GM18951 (cell line): ENCODE measurements around the gene PELI2.

Experiments used
- POLR2A ChIP-seq: IDR thresholded peaks from 4 replicates; pipeline ENCODE4 v1.6.1; 2011; ENCODE audit warnings: mild to moderate bottlenecking; ENCODE audit not compliant: insufficient read length, insufficient read depth; ENCODE audit errors: extremely low read depth
- in situ Hi-C: fragments of 300-500 bp; cut with MboI; formaldehyde crosslinking; loops from one replicate; pipeline ENCODE4 v1.12.0; 2022; ENCODE audit warnings: low sequenced_read_pairs, mixed read lengths, inconsistent platforms; ENCODE audit not compliant: unreplicated experiment

PELI2 gene

GRCh38 chr14:56117765-56118610 is at the start of gene PELI2:
Gene PELI2 (plus strand): TSS chr14:56118411. CDS start chr14:56118661, 250 bp downstream.
- in situ Hi-C loops, result no loop called here
- no peak for TF ChIP-seq POLR2A

GRCh38 chr14:56073799-56074198 is 44.4 kb upstream of the PELI2 start:
- no peak for TF ChIP-seq POLR2A
- in situ Hi-C loops, result no loop called here

GRCh38 chr14:56075301-56075700 is 42.9 kb upstream of the PELI2 start:
- in situ Hi-C loops, result loop anchor here (5.0 kb wide), 1 partner anchor 37 kb away; no protein-coding TSS in a partner anchor
- TF ChIP-seq POLR2A, result no peak

- no peak for TF ChIP-seq POLR2A
- in situ Hi-C loops, result no loop called here
These were observed 37.1 kb upstream of the PELI2 start for GRCh38 chr14:56081139-56081538.

DNA sequence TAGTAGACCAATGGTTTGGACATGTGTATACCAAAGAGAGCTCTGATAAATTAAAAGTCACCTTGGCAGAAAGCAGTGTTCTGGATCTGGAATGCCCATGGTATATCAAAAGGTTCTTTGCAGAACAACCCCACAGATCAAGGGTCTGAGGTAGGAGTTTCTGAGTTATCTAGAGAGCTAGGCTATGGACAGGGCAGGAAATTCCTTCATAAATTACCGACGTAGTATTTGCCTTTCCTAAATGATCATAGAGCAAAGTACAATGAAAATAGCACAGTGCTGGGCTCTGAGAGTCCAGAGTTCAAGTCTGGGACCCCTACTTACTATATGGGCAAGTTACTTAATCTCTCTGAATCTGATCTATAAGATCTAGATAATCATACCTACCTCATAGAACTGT is 35.3 kb upstream of the PELI2 start:
- in situ Hi-C loops, result no loop called here
- TF ChIP-seq POLR2A, result no peak

GRCh38 chr14:56085471-56085870 is 32.7 kb upstream of the PELI2 start:
- TF ChIP-seq POLR2A, result no peak
- in situ Hi-C loops, result no loop called here

GRCh38 chr14:56087671-56088471 is 30.3 kb upstream of the PELI2 start:
- in situ Hi-C loops, result no loop called here
- TF ChIP-seq POLR2A, result no peak

GRCh38 chr14:56088941-56089340 is 29.3 kb upstream of the PELI2 start:
- TF ChIP-seq POLR2A, result no peak
- in situ Hi-C loops, result no loop called here

GRCh38 chr14:56092763-56093162 is 25.4 kb upstream of the PELI2 start:
- no peak for TF ChIP-seq POLR2A
- in situ Hi-C loops, result no loop called here

DNA sequence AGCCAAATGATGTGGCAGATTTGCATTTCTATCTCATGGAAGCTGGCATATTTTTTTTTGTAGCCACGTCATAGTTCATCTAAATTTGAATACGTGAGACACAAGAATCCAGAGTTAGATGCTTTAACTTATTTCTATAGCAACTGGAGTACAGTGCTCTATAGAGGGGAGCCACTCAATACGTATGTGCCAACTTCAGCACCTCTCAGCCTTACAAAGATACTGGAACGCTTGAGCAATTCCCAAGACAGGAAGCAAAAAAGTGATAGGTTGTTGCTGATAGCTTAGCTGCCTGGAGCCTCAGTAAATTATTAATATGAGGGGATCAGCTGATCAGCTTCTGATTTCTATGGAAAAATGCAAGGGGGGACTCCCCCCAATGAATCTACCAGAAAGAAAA is 24.1 kb upstream of the PELI2 start:
- in situ Hi-C loops, result no loop called here
- no peak for TF ChIP-seq POLR2A

DNA sequence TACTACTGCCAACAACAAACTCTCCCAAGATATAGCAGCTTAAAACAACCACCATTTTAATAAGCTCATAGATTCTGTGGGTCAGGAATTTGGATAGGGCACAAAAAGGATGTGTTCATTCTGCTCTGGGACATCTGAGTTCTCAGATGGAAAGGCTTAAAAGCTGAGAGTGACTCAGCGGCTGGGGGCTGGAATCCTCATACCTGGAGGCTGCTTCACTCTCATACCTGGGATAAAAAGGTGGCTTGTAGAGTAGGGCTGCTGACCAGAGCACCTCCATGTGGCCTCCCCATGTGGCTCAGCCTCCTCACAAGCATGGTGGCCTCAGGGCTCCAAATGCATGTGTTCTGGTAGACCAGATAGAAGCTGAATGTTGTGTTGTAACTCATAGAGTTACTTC is 20.2 kb upstream of the PELI2 start:
- in situ Hi-C loops, result no loop called here
- no peak for TF ChIP-seq POLR2A

DNA sequence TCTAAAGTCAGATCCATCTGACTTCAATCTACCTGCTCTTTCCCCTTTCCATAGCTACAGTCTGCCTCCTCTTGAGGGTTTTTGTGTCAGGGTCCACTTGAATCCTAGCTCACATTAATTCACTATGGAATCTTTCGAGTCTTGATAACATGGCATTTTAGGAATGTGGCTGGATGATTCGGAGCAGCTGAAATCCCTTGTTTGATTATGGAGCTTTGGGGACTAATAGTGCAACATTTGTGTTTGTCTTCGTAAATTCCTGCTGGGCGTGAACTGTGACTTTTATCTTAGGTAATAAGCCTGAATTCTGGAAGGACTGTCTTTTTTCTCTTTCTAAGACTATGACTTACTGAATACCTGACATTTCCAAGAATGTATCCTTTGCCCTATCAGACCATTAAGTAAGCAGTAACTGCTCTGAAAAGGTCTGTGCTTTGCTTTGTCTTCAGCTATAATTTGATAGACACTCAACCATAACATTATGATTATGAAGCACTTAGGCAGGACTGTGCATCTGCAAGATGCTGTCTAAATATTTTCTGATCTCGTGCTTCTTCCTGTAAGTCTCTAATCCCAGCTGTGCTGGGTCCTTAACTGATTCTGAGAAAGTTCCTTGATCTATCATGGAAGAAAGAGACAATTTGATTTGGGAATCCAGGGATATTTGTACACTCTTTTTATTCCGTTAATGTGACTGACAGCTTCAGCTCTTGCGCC is 19.0 kb upstream of the PELI2 start:
- in situ Hi-C loops, result no loop called here
- TF ChIP-seq POLR2A, result no peak

DNA sequence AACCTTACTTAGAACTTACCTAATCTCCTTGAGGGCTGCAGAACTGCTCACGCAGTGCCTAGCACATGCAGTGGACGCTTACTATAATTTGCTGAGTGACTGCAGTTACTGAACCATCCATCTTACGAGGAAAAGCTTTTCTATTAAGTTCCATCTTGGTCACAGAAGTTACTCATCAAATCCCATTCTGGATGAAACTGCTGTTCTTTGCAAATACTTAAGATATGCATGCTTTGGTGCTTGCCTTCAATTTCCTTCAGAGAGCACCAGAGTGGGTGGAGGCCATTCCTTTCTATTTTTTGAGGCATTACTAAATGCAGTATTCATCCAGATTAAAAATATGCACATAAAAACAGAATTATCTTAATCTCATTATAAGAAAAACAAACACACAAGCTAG is 17.7 kb upstream of the PELI2 start:
- in situ Hi-C loops, result no loop called here
- no peak for TF ChIP-seq POLR2A
